ENCODE data around the gene SNX12.
"Not testable (repeated sequence)": the region's sequence is repeated elsewhere in the genome, so short reads cannot be mapped to it uniquely, and the experiment has no call there.

Gene SNX12

DNA sequence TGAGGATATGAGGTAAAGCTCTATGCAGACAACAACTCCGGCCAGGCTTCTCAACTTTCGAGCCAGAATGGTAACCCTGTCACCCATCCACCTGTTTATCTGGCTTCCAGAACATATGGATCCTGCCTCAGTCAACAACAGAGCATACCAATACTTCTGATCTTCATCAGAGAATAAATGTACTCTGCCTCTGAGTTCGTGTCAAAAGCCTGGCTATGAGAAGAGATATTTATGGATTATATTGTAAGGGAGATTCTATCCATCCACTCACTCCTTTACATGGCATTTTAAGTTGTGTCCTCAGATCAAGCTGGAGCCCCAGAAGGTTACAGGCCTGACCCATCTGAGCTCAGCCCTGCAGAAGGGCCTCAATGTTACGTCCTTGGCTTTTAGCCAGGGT is 17.8 kb upstream of the SNX12 start:
- DNase-seq, result no peak

DNA sequence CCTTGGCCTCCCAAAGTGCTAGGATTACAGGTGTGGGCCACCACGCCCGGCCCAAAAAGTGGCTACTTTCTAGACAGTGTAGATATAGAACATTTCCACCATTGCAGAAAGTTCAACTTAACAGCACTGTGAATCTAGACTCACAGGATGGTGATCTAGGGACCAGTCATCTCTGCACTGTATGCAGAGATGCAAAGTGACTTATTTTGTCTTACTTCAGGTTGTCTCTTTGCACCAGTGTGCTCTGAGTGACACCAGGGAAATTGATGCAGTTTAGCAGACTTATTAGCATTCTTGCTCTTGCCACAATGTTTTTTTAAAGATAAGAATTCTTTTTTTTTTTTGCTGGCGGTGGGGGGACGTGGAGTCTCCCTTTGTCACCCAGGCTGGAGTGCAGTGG is 14.7 kb upstream of the SNX12 start:
- no peak for DNase-seq

DNA sequence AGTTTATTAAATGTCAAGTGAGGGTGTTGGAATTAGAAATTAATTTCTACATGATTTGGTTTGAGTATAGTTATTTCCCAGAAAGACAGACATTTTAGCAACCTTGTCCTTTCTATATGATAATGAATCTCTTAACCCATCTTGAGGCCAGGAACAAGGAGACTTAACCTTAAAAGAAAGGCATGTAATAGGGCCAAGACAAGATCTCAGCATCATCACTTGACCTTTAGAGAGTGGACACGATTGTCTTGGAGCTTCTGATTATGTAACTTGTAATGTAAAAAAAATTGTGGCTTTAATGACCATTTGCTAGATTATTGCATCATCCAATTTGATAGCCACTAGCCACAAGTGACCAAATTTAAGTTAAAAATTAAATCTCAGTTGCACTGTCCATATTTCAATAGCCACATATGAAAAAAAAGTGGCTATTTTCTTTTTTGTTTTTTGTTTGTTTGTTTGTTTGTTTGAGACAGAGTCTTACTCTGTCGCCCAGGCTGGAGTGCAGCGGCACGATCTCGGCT is 14.1 kb upstream of the SNX12 start:
- DNase-seq, result no peak

DNA sequence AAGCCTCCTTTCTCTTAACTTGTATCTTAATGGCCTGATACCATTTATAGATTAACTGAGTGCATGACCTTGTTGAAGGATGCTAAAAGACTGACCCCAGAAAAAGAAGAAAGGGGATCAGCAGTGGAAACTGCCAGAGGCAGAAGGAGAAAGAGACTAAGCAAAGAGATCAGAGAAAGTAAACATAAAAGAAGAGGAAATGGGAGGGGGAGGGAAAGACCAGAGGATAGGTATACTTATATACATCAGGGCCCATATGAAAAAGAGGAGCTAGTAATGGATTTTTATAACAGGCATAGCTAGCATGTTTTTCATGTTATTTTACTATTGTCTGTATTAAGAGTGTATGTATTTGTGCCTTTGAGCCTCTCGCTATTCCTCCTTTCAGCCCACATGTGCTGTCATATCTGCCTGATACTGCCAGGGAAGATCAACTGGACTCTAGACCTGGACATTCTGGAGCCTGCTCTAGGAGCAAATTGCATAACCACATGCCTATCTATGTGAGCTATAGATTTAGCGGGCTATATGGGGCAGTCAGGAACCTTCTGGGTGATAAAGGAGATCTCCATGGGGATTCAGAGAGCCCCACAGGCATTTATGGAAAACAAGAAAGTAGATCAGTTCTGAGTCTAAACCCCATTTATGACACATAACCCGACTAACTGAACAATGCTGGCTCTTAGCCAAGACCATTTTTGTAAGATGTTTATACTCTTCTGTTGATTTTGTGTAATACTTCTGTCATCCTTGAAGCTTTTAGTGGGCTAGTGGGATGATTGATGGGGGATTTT is 13.4 kb upstream of the SNX12 start:
- DNase-seq, result no peak

DNA sequence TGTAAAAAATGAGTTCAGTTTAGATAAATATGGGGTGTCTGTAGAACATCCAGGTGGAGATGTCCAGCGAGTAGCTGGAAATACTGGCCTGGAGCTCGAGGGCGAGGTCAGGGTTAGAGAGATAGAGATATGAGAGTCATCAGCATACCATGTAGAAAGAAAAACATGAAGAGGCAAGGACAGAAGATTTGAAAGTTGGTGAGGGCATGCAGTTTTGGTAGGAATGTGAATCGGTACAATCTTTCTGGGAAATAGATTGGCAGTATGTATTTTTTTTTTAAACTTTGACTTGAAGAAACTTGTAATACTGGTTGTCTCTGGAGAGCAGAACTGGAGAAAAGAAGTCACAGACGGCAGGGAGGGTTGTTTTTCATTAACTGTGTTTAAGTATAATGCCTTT is 2.4 kb upstream of the SNX12 start:
- no peak for DNase-seq

DNA sequence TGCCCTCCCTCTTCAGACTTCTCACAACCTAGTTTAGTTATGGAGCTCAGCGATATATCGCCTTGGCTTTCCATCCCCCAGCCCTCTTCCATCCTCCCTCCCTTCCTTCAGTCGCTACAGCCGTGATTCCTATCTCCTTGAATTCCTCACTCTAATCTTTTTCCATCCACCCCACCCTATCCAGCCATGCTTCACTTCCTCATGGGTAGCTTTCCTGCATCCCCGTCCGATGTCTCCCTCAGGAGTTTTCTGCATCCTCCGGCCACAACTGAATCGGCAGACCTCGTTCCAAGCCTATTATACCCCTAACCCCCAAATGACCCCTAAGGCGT is 456 bp downstream of the SNX12 start:
- DNase-seq, result no peak

DNA sequence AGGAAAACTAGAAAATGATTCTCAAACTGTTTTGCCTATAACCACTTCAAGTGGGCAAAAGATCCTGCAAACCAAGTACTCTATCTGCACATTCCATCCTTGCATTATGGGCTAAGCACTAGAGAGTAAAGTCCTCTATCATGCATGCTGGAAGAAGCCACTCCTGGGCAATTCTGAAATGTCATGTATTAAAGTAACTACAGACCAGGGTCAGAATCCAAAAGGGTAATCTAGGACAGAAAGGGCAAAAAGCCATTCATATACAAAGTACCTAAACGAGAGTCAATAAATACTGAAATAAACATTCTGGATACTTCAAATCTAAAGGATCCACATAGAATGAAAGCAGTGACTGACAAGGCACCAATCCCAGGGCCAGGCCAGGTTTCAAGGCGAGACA is 1.0 kb downstream of the SNX12 start:
- DNase-seq, result peak; percentile 2

DNA sequence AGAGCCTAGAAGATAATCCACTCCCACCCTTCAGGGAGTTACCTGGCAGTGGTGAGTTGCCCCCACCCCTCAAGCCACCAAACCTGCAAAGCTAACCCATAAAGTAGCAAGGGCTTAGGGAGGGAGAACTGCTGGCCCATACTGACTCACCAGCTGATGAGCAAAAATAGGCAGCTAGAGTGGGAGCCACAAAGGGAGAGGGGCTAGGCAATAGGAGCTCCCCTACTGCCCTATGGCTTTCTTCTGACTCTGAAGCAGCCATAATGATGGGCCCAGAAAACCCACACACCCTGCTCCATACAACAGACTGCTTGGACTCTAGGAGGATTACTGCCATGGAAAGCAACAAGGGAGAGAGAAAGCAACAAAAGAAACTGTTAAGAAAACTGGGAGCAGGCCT is 8.0 kb downstream of the SNX12 start:
- DNase-seq, result no peak

DNA sequence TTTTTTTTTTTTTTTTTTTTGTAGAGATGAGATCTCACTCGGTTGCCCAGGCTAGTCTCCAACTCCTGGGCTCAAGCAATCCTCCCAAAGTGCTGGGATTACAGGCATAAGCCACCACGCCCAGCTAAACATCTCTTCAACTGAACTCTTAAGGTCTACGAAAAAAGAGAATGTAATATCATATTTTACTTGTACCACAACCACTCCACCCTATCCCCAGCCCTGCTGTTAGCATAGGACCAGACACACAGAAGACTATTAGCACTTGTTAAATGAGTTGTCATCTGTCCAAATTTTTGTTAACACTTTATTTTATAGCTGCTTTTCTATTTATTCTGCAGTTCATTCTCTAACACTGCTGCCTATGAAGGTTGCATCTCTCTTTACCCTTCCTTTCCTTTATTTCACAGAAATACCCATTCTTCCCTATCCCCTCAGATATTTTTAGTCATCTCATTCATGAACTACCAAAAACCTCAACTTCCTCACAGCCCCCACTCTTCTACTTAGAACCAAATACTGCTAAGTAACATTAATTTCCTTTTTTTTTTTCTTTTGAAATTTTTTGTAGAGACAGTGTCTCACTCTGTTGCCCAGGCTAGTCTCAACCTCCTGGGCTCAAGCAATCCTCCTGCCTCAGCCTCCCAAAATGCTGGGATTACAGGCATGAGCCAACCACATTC is 10.1 kb downstream of the SNX12 start:
- DNase-seq, result no peak

DNA sequence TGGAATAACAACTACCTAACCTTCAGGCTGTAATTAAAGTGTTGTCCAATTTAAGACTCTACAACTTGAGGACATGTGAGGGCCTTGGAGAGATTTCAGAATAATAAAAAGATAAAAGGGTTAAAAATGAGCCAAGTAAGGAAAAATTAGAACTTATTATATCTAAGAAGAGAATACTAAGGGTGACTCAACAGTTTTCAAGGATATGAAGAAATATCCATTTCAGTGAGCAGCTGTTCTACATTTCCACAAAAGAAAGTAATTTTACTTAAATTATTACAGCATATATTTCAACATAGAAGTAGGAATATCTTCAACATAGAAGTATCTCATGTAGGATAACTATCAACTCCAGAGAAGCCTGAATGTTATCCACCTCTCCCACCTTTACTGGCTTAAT is 11.3 kb downstream of the SNX12 start:
- no peak for DNase-seq

DNA sequence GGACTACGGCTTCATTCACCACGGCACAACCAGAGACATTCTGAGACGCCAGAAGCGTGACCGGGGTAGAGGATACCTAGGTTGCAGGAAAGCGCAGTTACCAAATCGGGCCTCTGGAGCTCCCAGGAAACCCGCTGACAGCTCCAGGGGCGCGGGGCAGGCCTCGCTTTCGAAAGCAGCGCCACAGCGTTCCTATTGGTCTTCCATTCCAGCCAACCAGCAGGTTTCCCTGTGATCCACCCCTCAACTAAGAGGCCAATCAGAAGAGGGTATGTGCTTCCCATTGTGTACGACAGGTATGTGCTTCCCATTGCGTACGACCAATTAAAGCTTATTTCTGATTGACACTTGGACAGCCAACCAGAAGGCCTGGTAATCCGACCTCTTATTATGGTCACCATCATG is 14.9 kb downstream of the SNX12 start:
- DNase-seq, result no peak

DNA sequence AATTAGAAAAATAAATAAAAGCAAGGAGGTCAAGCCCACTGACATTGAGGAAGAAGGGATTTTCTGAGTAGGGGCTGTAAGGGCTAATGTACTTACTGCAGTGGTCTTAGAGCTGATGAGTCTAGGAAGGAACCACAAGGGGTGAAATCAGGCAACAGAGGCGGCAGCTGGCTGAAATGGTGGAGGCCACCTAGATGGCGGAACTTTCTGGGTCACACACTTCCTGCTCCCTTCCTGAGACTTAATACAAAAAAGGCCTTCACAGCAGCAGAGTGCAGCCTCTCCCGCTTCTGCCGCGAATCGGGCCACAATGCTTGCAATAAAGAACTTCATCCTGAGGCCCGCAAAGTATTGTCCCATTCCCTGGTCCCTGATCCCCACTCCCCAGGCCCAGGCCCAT is 15.4 kb downstream of the SNX12 start:
- DNase-seq, result no peak

DNA sequence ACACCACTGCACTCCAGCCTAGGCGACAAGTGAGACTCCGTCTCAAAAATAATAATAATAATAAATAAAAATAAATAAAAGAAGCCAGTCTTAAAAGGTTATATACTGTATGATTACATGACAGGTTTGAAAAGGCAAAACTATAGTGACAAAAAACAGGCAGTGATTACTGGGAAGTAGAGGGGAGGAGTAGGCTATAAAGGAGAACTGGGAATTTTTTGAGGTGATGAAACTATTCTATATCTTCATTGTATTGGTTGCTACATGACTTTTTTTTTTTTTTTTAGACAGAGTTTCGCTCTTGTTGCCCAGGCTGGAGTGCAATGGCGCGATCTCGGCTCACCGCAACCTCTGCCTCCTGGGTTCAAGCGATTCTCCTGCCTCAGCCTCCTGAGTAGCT is 20.2 kb downstream of the SNX12 start:
- not testable (repeated sequence) for DNase-seq

DNA sequence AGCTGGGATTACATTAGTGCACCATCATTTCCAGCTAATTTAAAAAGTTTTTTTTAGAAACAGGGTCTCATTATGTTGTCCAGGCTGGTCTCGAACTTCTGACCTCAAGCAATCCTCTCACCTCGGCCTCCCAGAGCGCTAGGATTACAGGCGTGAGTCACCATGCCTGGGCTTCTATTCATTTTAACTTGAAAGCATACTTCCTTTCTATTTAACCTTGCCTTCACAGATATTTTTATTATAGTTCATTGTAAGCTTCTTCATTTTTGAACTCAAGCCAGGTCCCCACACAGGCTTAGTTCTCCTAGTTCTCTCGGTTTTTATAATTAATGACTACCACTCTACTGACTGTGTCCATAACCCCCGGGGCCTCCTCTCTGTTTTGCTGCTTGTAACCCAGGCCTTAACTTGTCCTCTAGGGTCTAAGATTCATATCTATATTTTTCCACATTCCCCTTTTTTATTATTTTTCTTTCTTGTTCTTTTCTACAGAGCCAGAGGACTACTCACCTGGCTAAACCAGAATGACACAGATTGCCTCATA is 50.7 kb downstream of the SNX12 start:
- no peak for DNase-seq
